ENCODE measurements around the gene RPL3. TPM values are rescaled to one million over a fixed set of nuclear protein-coding genes. Genes with fewer than 3 reads are reported as not detected.
A peak's percentile ranks its signal among the peaks of the same experiment; 100 is the strongest.

Gene RPL3
- total RNA-seq, 1 experiment from 2014 or later: 2,830 TPM

- Mint-ChIP-seq H3K4me1 (peaks cover 9 to 27% of the 10 kb centered on the region in 2 experiments), H3K27ac (peak overlapping the region in 1 of 3 experiments; percentile 52; a peak in 1 of 7 replicates), H3K9me3 (peaks cover 2 to 6% of the 10 kb centered on the region in 2 experiments; a peak in 4 of 5 replicates), H3K4me3 (no peak overlapping the region), H3K36me3 (ENCODE audit: insufficient read depth in 1 of 3, low read depth in 3 of 3) (peaks cover 0 to 4% (median 3%) of the 10 kb centered on the region in 3 experiments; a peak in 2 of 7 replicates), H3K27me3 (ENCODE audit: low read depth) (peaks cover 2% of the 10 kb centered on the region)
- H2BK12ac ChIP-seq (ENCODE audit: insufficient read length, low read depth, low read length): no peak overlapping the region
- H3K14ac ChIP-seq (ENCODE audit: insufficient read depth, low read length): no peak overlapping the region
- H4K91ac ChIP-seq (ENCODE audit: insufficient read length, low read depth, low read length): no peak overlapping the region
- H3K23ac ChIP-seq (ENCODE audit: insufficient read length, low read depth, low read length): no peak overlapping the region
- WGBS (ENCODE audit: extremely low coverage, insufficient read length, low lambda C conversion rate): no CpG with 5 or more reads among the region's 6 CpGs
- no peak for DNase-seq
- H3K9me3 ChIP-seq (ENCODE audit: control insufficient read depth, low read depth, low read length): no peaks in the 10 kb centered on the region
- no peaks in the 10 kb centered on the region for H3K27me3 ChIP-seq (ENCODE audit: insufficient read depth, low read length)
- H3K79me1 ChIP-seq (ENCODE audit: insufficient read depth, low read depth, low read length, poor library complexity, severe bottlenecking): no peaks in the 10 kb centered on the region
- H4K20me1 ChIP-seq (ENCODE audit: control insufficient read depth, insufficient read depth, insufficient read length): no peaks in the 10 kb centered on the region
- no peak overlapping the region for H4K8ac ChIP-seq (replicated peaks; ENCODE audit: insufficient read length, low read depth, low read length)
- no peak for TF ChIP-seq CTCF (conservative IDR thresholded peaks at IDR 0.05)
- H2BK120ac ChIP-seq (ENCODE audit: low read depth, low read length, poor library complexity, severe bottlenecking): no peak overlapping the region
- no peak overlapping the region for H3K4me2 ChIP-seq (ENCODE audit: insufficient read depth, insufficient read length, low read length)
- no peak overlapping the region for H2AK5ac ChIP-seq (ENCODE audit: insufficient read length, low read length)
- no peak overlapping the region for H3K9ac ChIP-seq (ENCODE audit: extremely low read depth, insufficient read length, low read length)
- no peaks in the 10 kb centered on the region for H3K23me2 ChIP-seq (ENCODE audit: insufficient read length, low read depth, low read length, poor library complexity, severe bottlenecking)
- H2BK20ac ChIP-seq (ENCODE audit: low read depth, low read length, poor library complexity, severe bottlenecking): no peak overlapping the region
- H2BK5ac ChIP-seq (ENCODE audit: insufficient read length, low read length): no peak overlapping the region
- H3T11ph ChIP-seq (ENCODE audit: low read length): no peak overlapping the region
- H3K4me1 ChIP-seq (ENCODE audit: insufficient read depth, low read length): no peaks in the 10 kb centered on the region
- H3K56ac ChIP-seq (ENCODE audit: insufficient read length, low read depth, low read length): no peak overlapping the region
- H2BK15ac ChIP-seq (ENCODE audit: low read depth, low read length): no peak overlapping the region
- H3K18ac ChIP-seq (ENCODE audit: insufficient read length, low read depth, low read length): no peak overlapping the region
- H3K4ac ChIP-seq (ENCODE audit: low read depth, low read length): no peak overlapping the region
- no peaks in the 10 kb centered on the region for H3K79me2 ChIP-seq (ENCODE audit: insufficient read depth, low read length)
- H4K5ac ChIP-seq (ENCODE audit: insufficient read length, low read depth, low read length): no peak overlapping the region
- H2AFZ ChIP-seq (ENCODE audit: low read length): no peak overlapping the region
- no peak overlapping the region for H3K27ac ChIP-seq (ENCODE audit: insufficient read length, low read depth, low read length)
Observed at GRCh38 chr22:39369186-39369585, 49.8 kb upstream of the RPL3 start.
